SU-DHL-6 (cell line): Measurements from ENCODE around the gene INSM2.

Source experiments
- EZH2phosphoT487 ChIP-seq: fragments of 200-600 bp; sonication (generic), shearing (Covaris generic); conservative IDR thresholded peaks from 2 replicates; pipeline ENCODE4 v1.6.1; 2018; ENCODE audit warnings: mild to moderate bottlenecking, antibody characterized with exemption, low read length, moderate library complexity, mixed read lengths
- TF ChIP-seq, protein P1 (sequence below): fragments of 200-600 bp; sonication (generic); IDR thresholded peaks from one replicate; pipeline ENCODE4 v1.5.1; 2017; ENCODE audit warnings: antibody characterized with exemption, mild to moderate bottlenecking, low read length, moderate library complexity; ENCODE audit not compliant: insufficient read depth, poor library complexity, severe bottlenecking

DNA sequence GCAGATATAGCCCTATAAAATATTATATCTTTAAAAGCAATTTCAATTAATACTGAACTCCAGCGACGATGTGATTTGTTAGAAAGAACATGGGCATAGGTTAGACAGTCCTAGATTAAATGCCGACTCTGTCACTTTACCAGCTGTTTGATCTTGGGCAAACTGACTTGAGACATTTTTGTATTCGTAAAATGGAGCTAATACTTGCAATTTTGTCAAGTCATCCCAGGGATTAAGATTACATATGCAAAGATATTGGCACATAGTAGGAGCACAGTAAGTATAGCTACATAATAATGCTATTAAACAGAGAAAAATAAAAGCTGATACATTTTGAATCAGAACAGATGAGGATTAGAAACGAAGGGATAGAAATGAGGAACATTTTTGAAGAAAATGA is 9.0 kb downstream of the INSM2 start:
- TF ChIP-seq, protein P1, sequence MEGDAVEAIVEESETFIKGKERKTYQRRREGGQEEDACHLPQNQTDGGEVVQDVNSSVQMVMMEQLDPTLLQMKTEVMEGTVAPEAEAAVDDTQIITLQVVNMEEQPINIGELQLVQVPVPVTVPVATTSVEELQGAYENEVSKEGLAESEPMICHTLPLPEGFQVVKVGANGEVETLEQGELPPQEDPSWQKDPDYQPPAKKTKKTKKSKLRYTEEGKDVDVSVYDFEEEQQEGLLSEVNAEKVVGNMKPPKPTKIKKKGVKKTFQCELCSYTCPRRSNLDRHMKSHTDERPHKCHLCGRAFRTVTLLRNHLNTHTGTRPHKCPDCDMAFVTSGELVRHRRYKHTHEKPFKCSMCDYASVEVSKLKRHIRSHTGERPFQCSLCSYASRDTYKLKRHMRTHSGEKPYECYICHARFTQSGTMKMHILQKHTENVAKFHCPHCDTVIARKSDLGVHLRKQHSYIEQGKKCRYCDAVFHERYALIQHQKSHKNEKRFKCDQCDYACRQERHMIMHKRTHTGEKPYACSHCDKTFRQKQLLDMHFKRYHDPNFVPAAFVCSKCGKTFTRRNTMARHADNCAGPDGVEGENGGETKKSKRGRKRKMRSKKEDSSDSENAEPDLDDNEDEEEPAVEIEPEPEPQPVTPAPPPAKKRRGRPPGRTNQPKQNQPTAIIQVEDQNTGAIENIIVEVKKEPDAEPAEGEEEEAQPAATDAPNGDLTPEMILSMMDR: no peak
- no peak for TF ChIP-seq EZH2phosphoT487
